GM06990 (cell line): ENCODE measurements around the gene GTF2B.
"Not testable (repeated sequence)": the region's sequence is repeated elsewhere in the genome, so short reads cannot be mapped to it uniquely, and the experiment has no call there.

ENCODE experiments used
- DNase-seq: peaks from one replicate; pipeline ENCODE4 v3.0.0-alpha.2; 2011; ENCODE audit not compliant: insufficient read length; ENCODE audit errors: extremely low read depth
- H3K27me3 ChIP-seq: replicated peaks from 2 replicates; pipeline ENCODE4 v1.6.0; 2011; ENCODE audit warnings: low read length; ENCODE audit not compliant: control insufficient read depth, insufficient read depth
- H3K36me3 ChIP-seq: 2 replicates; pipeline ENCODE4 v1.5.1; 2011; ENCODE audit warnings: low read length; ENCODE audit not compliant: control insufficient read depth, insufficient read depth
- H3K4me3 ChIP-seq: replicated peaks from 2 replicates; pipeline ENCODE4 v1.5.1; 2011; ENCODE audit warnings: low read depth, mild to moderate bottlenecking, control low read depth, low read length
- CTCF ChIP-seq: IDR thresholded peaks from 2 replicates; pipeline ENCODE4 v1.5.1; 2011; ENCODE audit warnings: low read length, control low read depth, mild to moderate bottlenecking, inconsistent platforms; ENCODE audit not compliant: insufficient read depth, poor library complexity, severe bottlenecking

The GTF2B gene

DNA sequence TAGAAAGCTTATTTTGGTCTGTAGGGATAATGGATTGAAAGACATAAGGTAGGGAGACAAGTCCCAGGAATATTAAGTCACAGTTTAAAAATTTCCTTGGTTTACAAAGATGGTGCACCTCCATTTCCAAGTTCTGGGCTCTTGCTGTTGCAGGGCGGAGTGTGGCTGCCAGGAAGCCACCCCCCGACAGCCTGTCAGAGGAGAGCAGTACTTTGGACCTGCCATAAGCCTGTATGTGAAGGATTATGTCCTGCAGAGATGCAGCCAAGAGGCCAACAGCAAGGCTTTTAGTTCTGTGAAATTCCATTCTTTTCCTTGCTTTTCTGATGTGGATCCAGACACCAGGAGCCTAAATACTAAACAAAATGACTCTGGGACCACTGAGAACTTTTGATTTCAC is 31.9 kb upstream of the GTF2B start:
- no peak for DNase-seq
- no peak overlapping the region for H3K4me3 ChIP-seq
- H3K27me3 ChIP-seq = no peaks in the 10 kb centered on the region
- no peak for TF ChIP-seq CTCF
- peaks cover 1% of the 10 kb centered on the region for H3K36me3 ChIP-seq

- no peak for TF ChIP-seq CTCF
- Histone ChIP-seq H3K36me3 (peaks cover 1% of the 10 kb centered on the region), H3K4me3 (no peak overlapping the region), H3K27me3 (no peaks in the 10 kb centered on the region)
- no peak for DNase-seq
These were observed 30.8 kb upstream of the GTF2B start for GRCh38 chr1:88922214-88922613.

- Histone ChIP-seq H3K4me3 (no peak overlapping the region), H3K27me3 (no peaks in the 10 kb centered on the region), H3K36me3 (peaks cover 1% of the 10 kb centered on the region)
- TF ChIP-seq CTCF = no peak
- no peak for DNase-seq
These were observed 29.5 kb upstream of the GTF2B start for GRCh38 chr1:88920845-88921244.

GRCh38 chr1:88917321-88918025 is 26.1 kb upstream of the GTF2B start:
- TF ChIP-seq CTCF = no peak
- no peak overlapping the region for H3K4me3 ChIP-seq
- no peaks in the 10 kb centered on the region for H3K27me3 ChIP-seq
- no peak for DNase-seq
- H3K36me3 ChIP-seq = peaks cover 1% of the 10 kb centered on the region

- Histone ChIP-seq H3K36me3 (peaks cover 1% of the 10 kb centered on the region), H3K4me3 (no peak overlapping the region), H3K27me3 (no peaks in the 10 kb centered on the region)
- no peak for DNase-seq
- no peak for TF ChIP-seq CTCF
These were observed 25.5 kb upstream of the GTF2B start for GRCh38 chr1:88916883-88917282.

GRCh38 chr1:88911800-88912199 is 20.4 kb upstream of the GTF2B start:
- H3K36me3 ChIP-seq, DNase-seq, H3K27me3 ChIP-seq, H3K4me3 ChIP-seq: not testable (repeated sequence)
